ENCODE measurements around the gene ZDHHC4. TPM values are rescaled to one million over a fixed set of nuclear protein-coding genes. Genes with fewer than 3 reads are reported as not detected.

ZDHHC4 gene
- polyA plus RNA-seq, 4 donors = 78.7 to 98.4 (median 89.2) TPM

DNA sequence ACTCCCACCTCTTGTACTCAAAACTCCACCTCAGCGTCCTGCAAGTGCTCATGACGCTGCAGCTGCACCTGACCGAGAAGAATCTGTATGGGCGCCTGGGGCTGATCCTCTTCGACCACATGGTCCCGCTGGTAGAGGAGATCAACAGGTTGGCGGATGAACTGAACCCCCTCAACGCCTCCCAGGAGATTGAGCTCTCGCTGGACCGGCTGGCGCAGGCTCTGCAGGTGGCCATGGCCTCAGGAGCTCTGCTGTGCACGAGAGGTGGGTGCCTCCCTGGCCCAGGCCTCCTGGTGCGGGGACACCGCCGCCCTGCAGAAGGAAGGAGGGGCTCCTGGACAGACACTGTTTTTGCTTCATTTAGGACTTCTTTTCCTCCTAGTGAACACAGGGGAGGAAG, 22.8 kb downstream of the ZDHHC4 start:
- DNase-seq (ENCODE audit: low read depth in 4 of 4, low spot score in 3 of 4) = no peak

DNA sequence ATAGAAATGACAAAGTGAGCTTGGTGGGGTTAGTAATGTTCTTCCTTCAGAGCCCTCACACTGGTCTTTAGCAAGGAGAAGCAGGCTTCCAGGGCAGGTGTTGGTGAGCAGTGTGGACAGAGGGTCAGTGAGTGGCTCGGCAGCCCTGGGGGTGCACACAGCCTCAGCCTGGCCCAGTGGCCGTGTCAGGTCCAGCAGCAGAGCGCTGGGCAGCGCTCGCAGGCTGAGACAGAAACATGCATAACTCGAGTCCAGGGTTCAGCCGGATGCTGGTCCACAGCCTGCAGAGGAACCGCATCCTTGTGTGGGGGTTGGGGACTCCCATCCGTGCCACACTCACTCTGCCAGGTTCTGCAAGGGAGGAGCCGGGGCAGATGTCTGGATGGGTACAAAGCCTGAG, 27.2 kb downstream of the ZDHHC4 start:
- DNase-seq (ENCODE audit: low read depth in 4 of 4, low spot score in 3 of 4) = no peak

DNA sequence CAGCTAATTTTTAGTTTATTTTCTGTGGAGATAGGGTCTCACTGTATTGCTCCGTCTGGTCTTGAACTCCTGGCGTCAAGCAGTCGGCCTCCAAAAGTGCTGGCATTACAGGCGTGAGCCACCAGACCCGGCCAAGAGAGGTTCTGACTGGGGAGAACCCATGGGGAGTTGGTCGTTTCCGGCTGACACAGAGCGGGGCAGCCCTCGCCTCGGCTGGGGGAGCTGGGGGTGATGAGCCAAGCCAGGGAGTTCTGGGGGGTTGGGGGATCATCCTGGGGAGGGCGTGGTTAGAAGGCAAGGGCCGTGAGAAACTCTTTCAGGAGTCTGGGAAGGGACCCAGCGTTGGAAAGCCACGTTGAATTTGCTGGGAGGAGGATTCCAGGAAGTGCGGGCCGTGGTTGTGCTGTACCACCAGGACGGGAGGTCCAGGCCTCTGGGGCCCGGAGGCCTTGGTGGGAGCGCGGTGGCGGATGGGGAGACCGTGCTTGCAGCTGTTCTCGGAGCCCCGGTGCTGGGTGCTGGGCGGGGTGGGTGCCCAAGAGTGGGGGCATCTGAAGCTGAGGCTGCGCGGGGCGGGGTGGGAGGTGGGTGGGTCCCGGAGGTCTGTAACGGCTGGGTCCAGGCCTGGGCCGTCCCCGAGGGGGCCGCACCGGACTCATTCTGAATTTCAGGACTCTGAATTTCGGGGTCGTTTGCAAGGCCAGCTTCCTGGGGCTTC, 29.8 kb downstream of the ZDHHC4 start:
- DNase-seq (ENCODE audit: low read depth in 4 of 4, low spot score in 3 of 4) = no peak

DNA sequence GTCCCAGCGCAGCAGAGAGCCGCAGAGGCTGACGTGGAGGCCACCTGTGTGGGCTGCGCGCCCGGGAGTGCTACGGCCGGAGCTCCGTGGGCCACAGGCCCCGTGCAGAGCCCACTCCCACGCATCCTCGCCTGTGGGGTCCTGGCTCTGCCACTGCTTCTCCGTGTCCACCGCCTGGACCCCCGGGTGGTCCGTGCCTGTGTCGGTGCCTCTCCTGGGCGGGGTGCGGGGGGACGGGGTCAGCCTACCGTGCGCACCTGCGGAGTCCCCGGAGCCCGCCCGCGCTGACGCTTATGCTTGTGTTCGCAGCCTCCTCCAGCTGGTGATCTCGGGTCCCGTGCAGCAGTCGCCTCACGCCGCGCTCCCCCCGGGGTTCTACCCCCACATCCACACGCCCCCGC, 30.4 kb downstream of the ZDHHC4 start:
- DNase-seq (ENCODE audit: low read depth in 4 of 4, low spot score in 3 of 4) = no peak

DNA sequence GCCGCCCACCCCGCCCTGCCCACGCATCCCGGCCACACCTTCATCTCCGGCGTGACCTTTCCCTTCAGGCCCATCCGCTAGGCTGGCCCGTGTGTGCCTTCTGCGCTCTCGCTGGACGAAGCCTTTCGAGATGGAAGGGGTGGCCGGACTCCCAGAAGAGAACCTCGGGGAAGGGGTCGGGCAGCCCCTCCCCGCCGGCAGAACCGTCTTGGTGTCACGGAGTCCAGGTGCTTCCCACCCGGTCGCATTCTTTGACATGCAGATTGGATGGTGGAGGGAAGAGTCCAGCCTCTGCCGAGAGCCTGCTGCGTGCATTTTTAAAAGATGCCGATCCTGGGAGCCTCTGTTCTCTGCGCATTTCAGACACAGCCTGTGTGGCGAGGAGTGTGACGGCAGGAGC, 30.8 kb downstream of the ZDHHC4 start:
- no peak for DNase-seq (ENCODE audit: low read depth in 4 of 4, low spot score in 3 of 4)

DNA sequence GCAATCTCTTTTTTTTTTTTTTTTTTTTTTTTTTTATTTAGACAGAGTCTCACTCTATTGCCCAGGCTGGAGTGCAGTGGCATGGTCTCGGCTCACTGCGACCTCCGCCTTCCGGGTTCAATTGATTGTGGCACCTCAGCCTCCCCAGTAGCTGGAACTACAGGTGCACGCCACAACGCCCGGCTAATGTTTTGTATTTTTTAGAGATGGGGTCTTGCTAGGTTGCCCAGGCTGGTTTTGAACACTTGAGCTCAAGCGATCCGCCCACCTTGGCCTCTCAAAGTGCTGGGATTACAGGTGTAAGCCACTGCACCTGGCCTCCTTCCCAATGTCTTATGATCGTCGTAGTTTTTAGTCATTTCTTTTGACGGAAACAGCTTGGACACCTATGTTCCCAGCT, 31.5 kb downstream of the ZDHHC4 start:
- DNase-seq (ENCODE audit: low read depth in 4 of 4, low spot score in 3 of 4) = no peak

DNA sequence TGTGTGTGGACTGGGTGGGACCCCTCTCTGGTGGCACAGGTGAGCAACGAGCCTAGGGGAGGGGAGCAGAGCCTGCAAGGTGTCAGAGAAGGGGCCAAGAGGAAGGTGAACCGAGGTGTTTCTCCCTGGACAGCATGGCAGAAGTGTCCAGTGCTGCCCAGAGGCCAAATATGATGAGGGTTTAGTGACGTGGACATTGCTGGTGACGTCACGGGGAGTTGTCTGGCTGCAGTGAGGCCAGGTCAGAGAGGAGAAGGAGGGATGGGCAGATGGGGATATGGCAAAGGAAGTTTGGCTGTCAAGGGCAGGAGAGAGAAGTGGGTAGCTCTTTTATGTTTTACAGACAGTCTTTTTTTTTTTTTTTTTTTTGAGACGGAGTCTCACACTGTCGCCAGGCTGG, 35.6 kb downstream of the ZDHHC4 start:
- DNase-seq (ENCODE audit: low read depth in 4 of 4, low spot score in 3 of 4) = no peak

DNA sequence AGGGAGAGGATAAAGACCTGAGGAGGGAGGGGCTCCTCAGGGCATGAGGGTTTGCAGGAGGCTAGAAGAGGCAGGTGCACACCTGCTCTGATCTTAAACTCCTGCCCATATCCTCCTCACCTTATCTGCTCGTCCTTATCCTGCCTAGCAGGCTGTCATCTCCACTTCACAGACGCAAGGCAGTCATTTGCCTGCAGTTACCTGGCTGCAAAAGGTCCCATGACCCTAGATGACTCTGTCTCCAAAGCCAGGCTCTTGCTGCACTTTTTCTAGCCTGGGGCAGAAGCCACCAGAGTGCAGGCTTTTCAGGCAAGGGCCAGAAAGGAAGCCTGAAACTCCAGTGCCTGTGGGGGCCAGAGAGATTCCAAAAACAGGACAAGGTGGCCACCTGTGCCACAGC, 36.5 kb downstream of the ZDHHC4 start:
- no peak for DNase-seq (ENCODE audit: low read depth in 4 of 4, low spot score in 3 of 4)

DNA sequence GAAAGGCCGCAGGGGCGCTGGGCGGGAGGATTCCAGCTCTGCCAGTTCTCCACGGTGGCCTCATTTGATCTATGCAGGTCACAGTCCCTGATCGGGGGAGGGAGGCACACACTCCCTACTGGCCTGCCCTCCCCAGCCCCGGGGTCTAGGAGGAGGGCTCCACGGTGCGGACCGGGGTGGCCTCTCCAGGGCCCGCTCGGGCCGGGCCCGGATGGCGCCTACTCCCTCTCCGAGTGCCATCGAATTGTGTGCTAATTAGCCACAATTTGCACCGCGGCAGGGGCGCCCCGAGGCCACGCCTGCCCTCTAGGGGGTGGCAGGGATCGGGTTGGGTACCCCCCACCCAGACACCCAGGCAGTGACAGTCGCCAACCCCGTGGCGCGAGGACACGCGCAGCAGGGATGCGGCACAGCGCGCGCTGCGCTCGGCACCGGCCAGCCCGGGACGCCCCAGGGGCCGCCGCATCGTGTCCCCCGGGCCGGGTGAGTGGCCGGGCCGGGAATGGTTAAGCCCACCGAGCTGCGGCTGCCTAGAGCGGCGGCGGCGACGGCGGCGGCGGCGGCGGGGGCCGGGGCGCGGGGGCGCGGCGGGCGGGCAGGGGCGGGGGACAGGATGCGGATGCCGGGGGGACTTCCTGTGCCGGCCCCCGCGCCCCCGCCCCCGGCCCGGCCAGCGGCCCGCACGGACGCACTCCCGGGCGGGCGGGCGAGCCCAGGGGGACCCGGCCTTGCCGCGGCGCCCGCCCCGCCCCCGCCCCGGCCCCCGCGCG, 37.9 kb downstream of the ZDHHC4 start, which contains the start of gene ZNF853:
Gene ZNF853, plus strand, starts transcription at position 658 of the 770 bp plus-strand sequence. CDS start 565 bp downstream, outside the sequence.
- no peak for DNase-seq (ENCODE audit: low read depth in 4 of 4, low spot score in 3 of 4)

DNA sequence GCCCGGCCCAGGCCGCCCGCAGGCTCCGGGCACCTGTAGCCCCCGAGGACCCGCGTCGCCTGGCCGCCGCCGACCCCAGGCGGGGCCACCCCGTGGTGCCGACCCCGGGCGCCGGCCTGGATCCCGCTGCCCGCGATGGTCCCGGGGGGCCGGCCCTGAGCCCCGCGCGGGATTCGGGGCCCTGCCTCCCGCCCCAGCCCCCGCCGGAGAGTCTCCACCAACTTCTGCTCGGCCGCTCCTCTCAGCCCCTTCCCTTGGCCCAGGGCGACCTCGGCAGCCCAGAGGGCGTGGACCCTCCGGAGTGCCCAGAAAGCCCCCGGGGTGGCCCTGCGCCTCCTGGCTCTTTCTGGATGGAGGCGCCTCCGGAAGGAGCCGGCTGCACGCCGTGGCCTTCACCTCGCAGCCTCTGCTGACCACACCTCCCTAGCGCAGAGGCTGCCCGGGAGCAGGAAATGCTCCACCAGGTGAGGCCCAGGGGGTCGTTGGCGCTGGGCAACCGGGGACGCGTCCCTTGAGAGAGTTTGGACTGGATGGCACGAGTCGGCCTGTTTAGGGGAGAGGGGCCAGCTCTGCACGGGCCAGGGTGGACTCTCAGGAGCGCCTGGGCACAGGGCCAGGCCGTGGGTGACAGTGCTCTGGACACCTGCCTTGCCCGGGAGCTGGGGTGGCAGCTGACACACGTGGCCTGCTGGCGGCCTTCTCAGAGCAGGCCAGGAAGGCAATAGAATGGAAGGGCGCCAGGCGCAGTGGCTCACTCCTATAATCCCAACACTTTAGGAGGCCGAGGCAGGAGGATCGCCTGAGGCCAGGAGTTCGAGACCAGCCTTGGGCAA, 38.7 kb downstream of the ZDHHC4 start:
- DNase-seq (ENCODE audit: low read depth in 4 of 4, low spot score in 3 of 4) = no peak

DNA sequence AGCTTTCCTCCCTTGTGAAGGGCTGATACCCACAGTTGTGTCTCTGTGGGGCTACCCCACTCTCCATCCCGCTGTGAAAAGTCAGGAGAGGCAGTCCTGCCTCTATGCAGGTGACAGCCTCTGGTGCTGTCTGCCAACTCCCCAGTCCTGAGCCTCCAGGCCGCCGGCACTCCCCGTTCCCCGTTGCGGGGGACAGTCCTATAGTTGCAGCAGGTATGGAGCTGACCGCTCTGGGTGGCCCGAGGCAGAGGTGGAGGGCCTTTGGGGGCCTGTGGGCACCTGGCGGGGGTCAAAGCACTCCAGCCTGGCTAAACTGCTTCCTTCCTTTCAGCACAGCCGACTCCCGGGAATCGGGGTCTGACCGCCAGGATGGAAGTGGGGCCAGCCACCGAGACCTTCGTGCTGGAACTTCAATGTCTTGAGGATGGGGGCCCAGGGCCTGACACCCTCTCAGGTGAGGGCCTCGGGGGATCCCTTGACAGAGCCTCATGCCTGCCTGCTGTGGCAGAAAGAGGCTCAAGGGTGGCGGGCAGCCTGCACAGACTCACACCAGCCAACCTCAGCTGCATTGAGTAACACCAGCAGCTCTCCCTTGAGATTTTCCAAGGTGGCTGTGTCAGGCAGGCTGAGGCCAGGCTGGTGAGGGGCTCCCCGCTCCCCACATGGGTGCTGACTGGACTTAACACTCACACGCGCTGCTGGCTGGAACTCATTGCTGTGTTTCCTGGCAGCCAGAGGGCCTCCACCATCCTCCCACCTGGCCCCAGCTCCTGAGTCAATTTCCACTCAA, 39.8 kb downstream of the ZDHHC4 start:
- no peak for DNase-seq (ENCODE audit: low read depth in 4 of 4, low spot score in 3 of 4)

DNA sequence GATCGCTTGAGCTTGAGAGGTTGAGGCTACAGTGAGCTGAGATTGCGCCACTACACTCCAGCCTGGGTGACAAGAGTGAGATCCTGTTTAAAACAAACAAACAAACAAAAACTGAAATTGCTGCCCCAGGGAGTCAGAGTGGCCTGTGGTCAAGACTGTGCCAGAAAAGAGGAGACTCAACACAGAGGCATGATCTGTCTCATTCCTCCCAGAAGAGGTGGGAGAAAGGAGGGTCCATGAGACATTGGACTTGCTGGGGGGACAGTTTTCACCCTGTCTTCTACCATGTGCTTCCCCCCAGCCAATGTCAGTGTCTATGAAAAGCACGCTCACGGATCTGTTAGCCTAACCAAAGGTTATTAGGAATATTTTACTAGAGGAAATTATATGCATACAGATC, 41.4 kb downstream of the ZDHHC4 start:
- no peak for DNase-seq (ENCODE audit: low read depth in 4 of 4, low spot score in 3 of 4)

DNA sequence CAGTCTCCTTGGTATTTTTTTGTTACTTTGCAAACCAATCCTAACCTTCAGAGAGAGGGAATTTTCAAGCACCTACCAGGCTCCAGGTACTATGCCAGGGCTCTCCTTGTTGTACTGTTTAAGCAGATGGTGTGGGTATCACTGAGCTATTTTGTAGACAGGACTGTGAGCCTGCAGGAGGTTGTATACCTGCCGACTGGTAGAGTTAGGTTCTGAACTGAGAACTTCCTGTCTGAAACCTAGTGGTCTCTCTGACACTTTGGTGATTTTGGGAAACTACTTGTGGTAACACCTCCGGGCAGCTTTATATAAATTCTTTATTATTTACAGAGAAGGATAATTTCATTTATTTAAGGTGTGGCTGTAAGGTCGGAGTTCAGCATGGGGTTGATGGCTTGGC, 42.7 kb downstream of the ZDHHC4 start:
- DNase-seq (ENCODE audit: low read depth in 4 of 4, low spot score in 3 of 4) = no peak

DNA sequence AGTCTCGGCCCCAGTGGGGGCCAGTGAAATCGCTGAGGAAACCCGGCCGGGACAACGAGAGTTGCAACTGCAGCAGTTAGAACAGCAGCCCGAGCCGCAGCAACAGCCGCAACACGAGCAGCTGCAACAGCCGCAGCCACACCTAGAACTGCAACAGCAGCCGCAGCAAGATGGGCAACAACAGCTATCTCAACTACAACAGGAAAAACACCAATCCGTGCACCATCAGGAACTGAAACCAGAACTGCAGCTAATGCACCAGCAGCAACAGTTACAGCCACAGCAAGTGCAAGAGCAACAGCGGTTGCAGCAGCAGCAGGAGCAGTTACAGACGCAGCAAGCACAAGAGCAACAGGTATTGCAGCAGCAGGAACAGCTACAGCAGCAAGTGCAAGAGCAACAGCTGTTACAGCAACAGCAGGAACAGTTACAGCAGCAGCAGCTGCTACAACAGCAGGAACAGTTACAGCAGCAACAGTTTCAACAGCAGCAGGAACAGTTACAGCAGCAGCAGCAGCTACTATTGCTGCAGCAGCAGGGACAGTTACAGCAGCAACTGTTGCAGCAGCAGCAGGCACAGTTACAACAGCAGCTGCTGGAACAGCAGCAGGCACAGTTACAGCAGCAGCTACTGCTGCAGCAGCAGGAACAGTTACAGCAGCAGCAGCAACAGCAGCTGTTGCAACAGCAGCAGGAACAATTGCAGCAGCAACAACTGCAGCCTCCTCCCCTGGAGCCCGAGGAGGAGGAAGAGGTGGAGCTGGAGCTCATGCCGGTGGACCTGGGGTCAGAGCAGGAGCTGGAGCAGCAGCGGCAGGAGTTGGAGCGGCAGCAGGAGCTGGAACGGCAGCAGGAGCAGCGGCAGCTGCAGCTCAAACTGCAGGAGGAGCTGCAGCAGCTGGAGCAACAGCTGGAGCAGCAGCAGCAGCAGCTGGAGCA, 44.2 kb downstream of the ZDHHC4 start:
- no peak for DNase-seq (ENCODE audit: low read depth in 4 of 4, low spot score in 3 of 4)

DNA sequence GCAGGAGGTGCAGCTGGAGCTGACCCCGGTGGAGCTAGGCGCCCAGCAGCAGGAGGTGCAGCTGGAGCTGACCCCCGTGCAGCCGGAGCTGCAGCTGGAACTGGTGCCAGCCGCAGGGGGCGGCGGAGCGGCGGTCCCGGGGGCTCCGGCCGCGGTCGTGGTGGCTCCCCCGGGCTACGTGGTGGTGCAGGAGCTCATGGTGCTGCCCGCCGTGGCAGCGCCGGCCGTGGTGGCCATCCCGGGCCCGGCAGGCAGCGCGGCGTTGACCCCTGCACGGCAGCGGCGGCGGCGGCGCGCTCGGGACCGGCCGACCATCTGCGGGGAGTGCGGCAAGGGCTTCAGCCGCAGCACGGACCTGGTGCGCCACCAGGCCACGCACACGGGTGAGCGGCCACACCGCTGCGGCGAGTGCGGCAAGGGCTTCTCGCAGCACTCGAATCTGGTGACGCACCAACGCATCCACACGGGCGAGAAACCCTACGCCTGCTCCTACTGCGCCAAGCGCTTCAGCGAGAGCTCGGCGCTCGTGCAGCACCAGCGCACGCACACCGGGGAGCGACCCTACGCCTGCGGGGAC, 45.0 kb downstream of the ZDHHC4 start:
- DNase-seq (ENCODE audit: low read depth in 4 of 4, low spot score in 3 of 4) = no peak

DNA sequence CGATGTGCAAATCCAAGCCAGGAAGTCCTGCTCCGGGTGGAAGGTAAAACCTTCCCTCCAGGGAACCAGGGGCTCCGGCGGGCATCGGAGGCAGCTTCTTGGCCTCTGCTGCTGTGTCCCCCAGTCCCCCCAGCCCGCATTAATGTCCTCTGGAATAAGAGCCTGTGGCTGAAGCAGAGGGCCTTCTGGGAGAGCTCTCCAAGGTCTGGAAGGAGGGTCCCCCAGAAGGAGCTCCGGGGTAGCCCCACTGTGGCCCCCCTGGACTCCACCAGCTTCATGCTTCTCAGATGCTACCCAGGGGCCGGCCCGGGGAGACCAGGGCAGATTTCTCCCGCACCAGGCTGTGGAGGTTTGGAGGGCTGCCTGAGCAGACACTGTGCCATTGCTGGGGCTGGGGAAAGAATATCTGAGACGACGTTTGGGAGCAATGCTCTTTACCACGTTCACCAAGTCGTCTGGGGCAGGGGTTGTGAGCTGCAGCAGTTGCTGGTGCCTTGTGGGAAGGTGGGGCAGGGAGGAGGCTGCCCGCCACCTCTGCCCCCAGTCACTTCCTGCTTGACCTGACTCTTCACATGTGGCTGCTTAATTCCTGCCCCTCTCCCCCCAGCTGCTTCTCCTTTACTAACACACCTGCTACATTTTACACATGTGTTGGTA, 46.5 kb downstream of the ZDHHC4 start:
- DNase-seq (ENCODE audit: low read depth in 4 of 4, low spot score in 3 of 4) = no peak

DNA sequence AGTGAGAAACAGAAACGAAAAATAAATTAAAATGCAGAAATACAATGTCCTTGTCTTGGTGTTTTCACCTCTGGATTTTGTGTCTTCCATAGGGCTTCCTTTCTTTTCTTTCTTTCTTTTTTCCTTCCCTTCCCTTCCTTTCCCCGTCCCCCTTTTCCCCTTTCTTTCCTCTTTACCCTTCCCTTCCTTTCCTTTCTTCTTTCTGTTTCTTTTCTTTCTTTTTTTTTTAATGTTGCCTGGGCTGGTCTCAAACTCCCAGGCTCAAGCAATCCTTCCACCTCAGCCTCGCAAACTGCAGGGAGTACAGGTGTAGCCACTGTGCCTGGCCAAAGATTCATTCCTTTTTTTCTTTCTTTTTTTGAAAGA, 47.0 kb downstream of the ZDHHC4 start:
- DNase-seq (ENCODE audit: low read depth in 4 of 4, low spot score in 3 of 4) = no peak

DNA sequence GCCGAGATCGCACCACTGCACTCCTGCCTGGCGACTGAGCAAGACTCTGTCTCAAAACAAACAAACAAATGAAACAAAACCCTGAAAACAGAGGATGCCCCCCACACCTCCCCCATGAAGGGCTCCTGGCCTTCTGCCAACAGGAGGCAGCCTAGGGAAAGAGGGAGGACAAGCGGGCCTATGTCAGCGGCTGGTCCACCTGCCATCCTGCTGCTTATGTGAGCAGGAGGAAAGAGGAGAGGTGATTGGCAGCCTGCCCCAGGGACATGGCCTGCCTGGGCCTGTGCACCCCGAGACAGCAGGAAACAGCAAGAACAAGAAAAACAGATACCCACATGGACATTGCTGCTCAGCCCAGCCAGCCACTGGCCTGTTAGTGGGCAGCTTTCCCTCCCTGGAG, 50.8 kb downstream of the ZDHHC4 start:
- DNase-seq (ENCODE audit: low read depth in 4 of 4, low spot score in 3 of 4) = no peak
